Umbilical cord (tissue), 2 donors: ENCODE measurements around the gene MRGPRX1. TPM values are rescaled to one million over a fixed set of nuclear protein-coding genes. Genes with fewer than 3 reads are reported as not detected.
"Not testable (repeated sequence)": the region's sequence is repeated elsewhere in the genome, so short reads cannot be mapped to it uniquely, and the experiment has no call there.

ENCODE experiments used
- DNase-seq: peaks from one replicate; pipeline ENCODE4 v3.0.0-alpha.2; 2015; ENCODE audit warnings: low spot score
- total RNA-seq: library from RNA; depleted of rRNA; stranded (reverse); fragments of >200 nt; gene quantifications from one replicate; pipeline ENCODE4 v1.2.3, GENCODE V29; 2014; ENCODE audit warnings: low replicate concordance; ENCODE audit not compliant: insufficient read depth

The MRGPRX1 gene
- total RNA-seq, result not detected

- DNase-seq, result no peak
These were observed at the start of gene MRGPRX1 for GRCh38 chr11:18939314-18939713. Gene MRGPRX1, minus strand, starts transcription at chr11:18939414. Its CDS starts 4,630 bp downstream, at chr11:18934784.

GRCh38 chr11:18987454-18988231 is 48.4 kb upstream of the MRGPRX1 start:
- DNase-seq, result no peak

GRCh38 chr11:18986744-18987143 is 47.5 kb upstream of the MRGPRX1 start:
- DNase-seq, result no peak

- DNase-seq, result no peak
These were observed 42.7 kb upstream of the MRGPRX1 start for GRCh38 chr11:18981897-18982296.

- DNase-seq, result no peak
These were observed 35.0 kb upstream of the MRGPRX1 start for GRCh38 chr11:18974192-18974591.

- no peak for DNase-seq
These were observed 33.1 kb upstream of the MRGPRX1 start for GRCh38 chr11:18972336-18972735.

GRCh38 chr11:18969720-18970119 is 30.5 kb upstream of the MRGPRX1 start:
- DNase-seq, result no peak

- no peak for DNase-seq
These were observed 19.2 kb upstream of the MRGPRX1 start for GRCh38 chr11:18958221-18958910.

- no peak for DNase-seq
These were observed 17.4 kb upstream of the MRGPRX1 start for GRCh38 chr11:18956630-18957029.

- peak; percentile 7 for DNase-seq
These were observed 3.1 kb downstream of the MRGPRX1 start for GRCh38 chr11:18936002-18936673.

GRCh38 chr11:18934195-18934814 is 4.9 kb downstream of the MRGPRX1 start:
- no peak for DNase-seq

GRCh38 chr11:18927550-18928322 is 11.5 kb downstream of the MRGPRX1 start:
- no peak for DNase-seq

GRCh38 chr11:18925426-18925825 is 13.8 kb downstream of the MRGPRX1 start:
- not testable (repeated sequence) for DNase-seq

GRCh38 chr11:18912883-18913282 is 26.3 kb downstream of the MRGPRX1 start:
- no peak for DNase-seq

GRCh38 chr11:18907391-18907790 is 31.8 kb downstream of the MRGPRX1 start:
- DNase-seq, result no peak

GRCh38 chr11:18900637-18901036 is 38.6 kb downstream of the MRGPRX1 start:
- DNase-seq, result not testable (repeated sequence)

GRCh38 chr11:18900151-18900611 is 39.0 kb downstream of the MRGPRX1 start:
- DNase-seq, result peak; percentile 32

- not testable (repeated sequence) for DNase-seq
These were observed 47.5 kb downstream of the MRGPRX1 start for GRCh38 chr11:18891712-18892111.

- DNase-seq, result no peak
These were observed 48.6 kb downstream of the MRGPRX1 start for GRCh38 chr11:18890615-18891014.
